GM12873 (cell line): ENCODE data around the gene TMED6.

Experiments
- CTCF ChIP-seq: IDR thresholded peaks from 2 replicates; pipeline ENCODE4 v1.5.1; 2012; ENCODE audit warnings: low read depth, mild to moderate bottlenecking, moderate library complexity, low read length, control low read depth; ENCODE audit not compliant: insufficient read depth; ENCODE audit errors: missing control alignments

Gene TMED6

GRCh38 chr16:69307856-69308255 lies 43.7 kb downstream of the TMED6 start:
- TF ChIP-seq CTCF = no peak

- no peak for TF ChIP-seq CTCF
These were observed 44.5 kb downstream of the TMED6 start for GRCh38 chr16:69307091-69307490.

- TF ChIP-seq CTCF = no peak
These were observed 45.6 kb downstream of the TMED6 start for GRCh38 chr16:69306031-69306430.

- no peak for TF ChIP-seq CTCF
These were observed 49.3 kb downstream of the TMED6 start for GRCh38 chr16:69302301-69302700.

- no peak for TF ChIP-seq CTCF
These were observed 49.7 kb downstream of the TMED6 start for GRCh38 chr16:69301861-69302260.

GRCh38 chr16:69301187-69301586 lies 50.4 kb downstream of the TMED6 start:
- no peak for TF ChIP-seq CTCF

- no peak for TF ChIP-seq CTCF
These were observed 53.3 kb downstream of the TMED6 start for GRCh38 chr16:69298261-69298660.
